HFF-Myc (cell line): ENCODE results near the gene IZUMO3.

ENCODE experiments used
- DNase-seq: peaks from one replicate; pipeline ENCODE4 v3.0.0-alpha.2; 2011; ENCODE audit warnings: low read depth; ENCODE audit errors: extremely low read depth
- H3K4me3 ChIP-seq: replicated peaks from 2 replicates; pipeline ENCODE4 v1.5.1; 2011; ENCODE audit warnings: low read depth, mild to moderate bottlenecking, control low read depth, low read length
- TF ChIP-seq, protein P1 (sequence below): IDR thresholded peaks from 2 replicates; pipeline ENCODE4 v1.5.1; 2012; ENCODE audit warnings: mild to moderate bottlenecking, low read depth, low read length, control low read depth; ENCODE audit errors: missing control alignments

Gene IZUMO3

DNA sequence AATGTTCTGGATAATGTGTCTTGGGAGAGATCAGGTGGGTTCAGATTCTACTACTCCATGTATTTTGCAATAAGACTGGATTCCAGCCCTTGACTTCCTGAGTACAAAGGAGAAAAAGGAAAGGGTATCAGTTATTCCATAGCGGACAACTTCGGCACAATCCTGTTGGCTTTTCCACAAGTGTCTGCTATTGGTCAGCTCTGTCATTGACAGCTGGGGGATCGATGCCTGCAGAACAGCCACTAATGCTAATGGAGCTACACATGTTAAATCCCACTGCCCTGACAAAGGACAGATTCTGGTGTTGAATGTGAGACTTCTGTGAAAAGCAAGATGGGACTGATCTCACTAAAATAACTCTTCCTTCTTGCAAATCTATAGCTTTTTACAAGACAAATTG lies 41.2 kb downstream of the IZUMO3 start:
- DNase-seq = no peak
- TF ChIP-seq, protein P1, sequence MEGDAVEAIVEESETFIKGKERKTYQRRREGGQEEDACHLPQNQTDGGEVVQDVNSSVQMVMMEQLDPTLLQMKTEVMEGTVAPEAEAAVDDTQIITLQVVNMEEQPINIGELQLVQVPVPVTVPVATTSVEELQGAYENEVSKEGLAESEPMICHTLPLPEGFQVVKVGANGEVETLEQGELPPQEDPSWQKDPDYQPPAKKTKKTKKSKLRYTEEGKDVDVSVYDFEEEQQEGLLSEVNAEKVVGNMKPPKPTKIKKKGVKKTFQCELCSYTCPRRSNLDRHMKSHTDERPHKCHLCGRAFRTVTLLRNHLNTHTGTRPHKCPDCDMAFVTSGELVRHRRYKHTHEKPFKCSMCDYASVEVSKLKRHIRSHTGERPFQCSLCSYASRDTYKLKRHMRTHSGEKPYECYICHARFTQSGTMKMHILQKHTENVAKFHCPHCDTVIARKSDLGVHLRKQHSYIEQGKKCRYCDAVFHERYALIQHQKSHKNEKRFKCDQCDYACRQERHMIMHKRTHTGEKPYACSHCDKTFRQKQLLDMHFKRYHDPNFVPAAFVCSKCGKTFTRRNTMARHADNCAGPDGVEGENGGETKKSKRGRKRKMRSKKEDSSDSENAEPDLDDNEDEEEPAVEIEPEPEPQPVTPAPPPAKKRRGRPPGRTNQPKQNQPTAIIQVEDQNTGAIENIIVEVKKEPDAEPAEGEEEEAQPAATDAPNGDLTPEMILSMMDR = no peak

DNA sequence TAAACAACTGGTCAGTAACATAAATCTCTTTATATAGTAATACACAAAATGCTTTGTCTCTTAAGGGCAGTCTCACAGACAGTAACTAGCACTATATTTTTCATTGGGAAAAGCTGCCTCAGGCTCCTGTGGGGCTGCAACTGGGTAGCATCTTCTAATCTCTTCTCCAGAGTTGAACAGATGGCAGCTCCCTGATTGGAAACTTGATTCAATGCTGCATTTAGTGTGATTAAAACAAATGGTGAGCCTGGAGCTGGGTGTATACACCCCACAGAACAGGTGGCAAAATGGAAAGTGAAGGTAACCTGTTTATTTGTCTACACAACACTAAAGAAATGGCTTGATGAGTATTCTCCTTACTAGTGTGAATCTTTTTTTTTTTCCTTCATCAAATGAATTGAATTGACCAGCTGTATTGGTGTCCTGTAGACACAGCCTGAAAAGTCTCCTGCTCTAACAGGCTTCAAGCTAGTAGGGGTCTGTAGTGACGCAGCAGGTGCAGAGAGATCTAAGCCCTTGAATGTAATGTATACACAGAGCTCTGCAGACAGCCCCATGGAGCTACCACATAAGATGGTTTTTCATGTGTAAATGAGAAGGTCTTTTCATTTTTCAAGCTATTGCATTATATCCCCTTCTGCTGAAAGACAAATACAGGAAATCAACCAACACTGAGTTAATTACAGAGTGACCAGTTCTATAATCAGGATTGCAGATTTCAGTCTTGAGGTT lies 43.3 kb downstream of the IZUMO3 start:
- no peak overlapping the region for H3K4me3 ChIP-seq
- DNase-seq = no peak
- TF ChIP-seq, protein P1 = no peak

More for the DNA sequence above, 41.2 kb downstream of the IZUMO3 start:
- no peak overlapping the region for H3K4me3 ChIP-seq

DNA sequence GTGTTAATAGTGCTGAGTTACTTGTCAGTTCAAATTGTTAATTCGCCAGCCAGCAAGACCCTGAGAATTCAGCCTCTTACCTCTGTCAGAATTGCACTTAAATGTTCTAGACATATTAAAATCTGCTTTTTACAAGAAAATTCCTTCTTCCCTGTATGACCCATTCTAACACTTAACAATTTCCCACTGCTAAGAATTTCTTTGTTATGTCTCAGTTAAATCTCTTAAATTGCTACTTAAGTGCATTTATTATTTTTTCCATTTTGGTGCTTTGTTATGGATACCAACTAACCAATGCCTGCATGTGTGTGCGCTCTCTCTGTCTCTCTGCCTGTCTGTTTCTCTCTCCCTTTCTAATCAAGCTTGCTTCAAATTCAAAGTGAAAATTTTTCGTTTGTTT lies 44.9 kb downstream of the IZUMO3 start:
- H3K4me3 ChIP-seq = no peak overlapping the region
- DNase-seq = no peak
- TF ChIP-seq, protein P1 = no peak

DNA sequence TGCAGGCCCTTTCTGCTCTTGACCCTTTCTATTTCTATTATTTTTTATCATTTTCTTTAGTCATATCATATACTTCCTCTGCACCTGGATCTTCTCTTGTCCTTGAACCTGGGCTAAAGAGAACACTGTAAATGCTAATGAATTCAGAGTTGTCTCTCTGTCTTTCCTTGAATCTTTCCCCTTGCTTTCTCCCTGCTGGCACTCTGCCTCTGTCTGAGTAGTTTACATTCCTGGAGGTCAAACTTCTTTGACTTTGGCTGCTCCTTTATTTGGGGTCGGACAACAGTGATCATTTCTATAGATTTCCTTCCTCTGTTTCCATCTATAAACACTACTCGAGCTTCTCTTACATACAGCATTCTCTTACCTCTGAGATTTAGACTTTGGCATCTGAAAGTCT lies 47.1 kb downstream of the IZUMO3 start:
- TF ChIP-seq, protein P1 = no peak
- H3K4me3 ChIP-seq = no peak overlapping the region
- DNase-seq = no peak

DNA sequence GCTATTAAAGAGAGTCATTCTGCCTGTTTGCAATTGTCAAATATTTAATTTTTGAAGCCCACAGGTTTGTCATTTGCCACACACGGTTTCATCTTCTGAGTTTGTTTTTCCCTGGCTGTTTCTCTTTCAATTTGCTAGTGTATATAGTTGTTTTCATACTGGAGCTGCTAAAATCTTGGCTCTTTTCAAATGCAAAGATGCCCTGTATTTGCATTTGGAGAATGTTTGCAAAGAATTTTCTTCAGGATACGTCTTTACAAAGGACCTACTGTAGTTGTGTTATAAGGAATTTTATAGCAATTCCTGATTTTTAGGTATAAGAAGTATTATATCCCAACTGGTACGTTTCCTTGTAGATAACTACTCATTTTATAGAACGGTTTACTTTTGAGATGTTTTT lies 48.0 kb downstream of the IZUMO3 start:
- DNase-seq = no peak
- TF ChIP-seq, protein P1 = no peak

More for the DNA sequence above, 48.0 kb downstream of the IZUMO3 start:
- H3K4me3 ChIP-seq = no peak overlapping the region
